Fibroblast of pulmonary artery (primary cell): Measurements from ENCODE around the gene POGZ.

Experiments
- DNase-seq: peaks from one replicate; pipeline ENCODE4 v3.0.0-alpha.2; 2010; ENCODE audit warnings: low read depth
- H3K4me3 ChIP-seq: replicated peaks from 2 replicates; pipeline ENCODE4 v1.5.1; 2011; ENCODE audit warnings: low read depth, mild to moderate bottlenecking, control low read depth, low read length, moderate library complexity
- TF ChIP-seq, protein P1 (sequence below): IDR thresholded peaks from 2 replicates; pipeline ENCODE4 v1.5.1; 2011; ENCODE audit warnings: mild to moderate bottlenecking, control low read depth, low read length, inconsistent platforms; ENCODE audit errors: missing control alignments

The POGZ gene

DNA sequence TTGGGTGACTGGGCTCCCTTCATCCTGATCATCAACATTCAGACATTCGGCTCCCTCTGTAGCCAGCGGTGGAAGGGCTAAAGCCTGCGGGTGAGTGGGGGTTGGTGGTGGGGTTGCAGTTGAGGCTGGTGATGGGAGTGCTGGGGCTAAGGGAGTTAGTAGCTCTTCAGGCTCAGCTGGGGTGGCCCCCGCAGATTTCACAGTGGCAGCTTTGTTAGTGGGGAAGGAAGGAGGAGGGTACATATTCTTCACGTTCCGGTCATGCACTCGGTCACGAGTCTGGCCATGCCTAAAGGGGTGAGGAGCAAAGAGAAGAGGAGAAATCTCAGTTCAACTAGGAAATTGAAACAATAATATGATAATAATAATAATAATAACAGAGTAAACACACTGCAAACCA is 53.1 kb downstream of the POGZ start:
- no peak for DNase-seq
- no peak overlapping the region for H3K4me3 ChIP-seq
- TF ChIP-seq, protein P1, sequence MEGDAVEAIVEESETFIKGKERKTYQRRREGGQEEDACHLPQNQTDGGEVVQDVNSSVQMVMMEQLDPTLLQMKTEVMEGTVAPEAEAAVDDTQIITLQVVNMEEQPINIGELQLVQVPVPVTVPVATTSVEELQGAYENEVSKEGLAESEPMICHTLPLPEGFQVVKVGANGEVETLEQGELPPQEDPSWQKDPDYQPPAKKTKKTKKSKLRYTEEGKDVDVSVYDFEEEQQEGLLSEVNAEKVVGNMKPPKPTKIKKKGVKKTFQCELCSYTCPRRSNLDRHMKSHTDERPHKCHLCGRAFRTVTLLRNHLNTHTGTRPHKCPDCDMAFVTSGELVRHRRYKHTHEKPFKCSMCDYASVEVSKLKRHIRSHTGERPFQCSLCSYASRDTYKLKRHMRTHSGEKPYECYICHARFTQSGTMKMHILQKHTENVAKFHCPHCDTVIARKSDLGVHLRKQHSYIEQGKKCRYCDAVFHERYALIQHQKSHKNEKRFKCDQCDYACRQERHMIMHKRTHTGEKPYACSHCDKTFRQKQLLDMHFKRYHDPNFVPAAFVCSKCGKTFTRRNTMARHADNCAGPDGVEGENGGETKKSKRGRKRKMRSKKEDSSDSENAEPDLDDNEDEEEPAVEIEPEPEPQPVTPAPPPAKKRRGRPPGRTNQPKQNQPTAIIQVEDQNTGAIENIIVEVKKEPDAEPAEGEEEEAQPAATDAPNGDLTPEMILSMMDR, result no peak

DNA sequence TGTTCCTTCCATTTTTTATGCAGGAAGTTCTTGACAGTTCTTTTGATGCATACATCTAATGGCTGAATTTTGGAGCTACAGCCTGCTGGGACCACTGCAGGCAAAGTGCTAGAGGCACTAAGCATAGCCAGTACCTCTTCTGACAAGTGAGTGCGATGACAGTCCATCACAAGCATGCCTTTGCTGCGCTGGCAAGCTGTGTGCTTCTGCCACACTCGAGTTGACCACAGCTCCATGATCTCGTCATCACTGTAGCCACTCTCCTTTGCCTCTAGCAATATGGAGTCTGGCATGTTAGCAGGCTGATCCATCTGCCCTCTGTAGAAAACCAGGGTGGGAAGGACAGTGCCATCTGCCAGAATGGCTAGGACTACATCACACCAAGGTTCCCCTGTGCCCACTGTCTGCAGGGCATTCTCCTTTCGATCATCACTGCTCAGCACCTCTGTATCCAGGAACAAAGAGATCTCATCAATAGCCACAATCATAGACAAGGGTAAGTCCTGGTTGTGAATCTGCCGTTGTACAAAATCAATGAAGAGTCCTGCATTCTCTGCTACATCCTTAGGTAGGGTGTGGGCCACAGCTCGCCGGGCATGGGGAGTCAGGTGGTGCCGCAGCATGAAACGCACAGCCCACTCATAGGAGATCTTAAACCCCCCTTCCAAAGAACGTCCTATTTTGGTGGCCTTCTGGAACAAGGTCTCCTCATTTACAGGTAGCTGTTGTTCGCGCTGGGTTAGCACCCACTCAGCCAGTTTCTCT is 53.9 kb downstream of the POGZ start:
- no peak for DNase-seq
- TF ChIP-seq, protein P1, result no peak
- H3K4me3 ChIP-seq, result no peak overlapping the region

DNA sequence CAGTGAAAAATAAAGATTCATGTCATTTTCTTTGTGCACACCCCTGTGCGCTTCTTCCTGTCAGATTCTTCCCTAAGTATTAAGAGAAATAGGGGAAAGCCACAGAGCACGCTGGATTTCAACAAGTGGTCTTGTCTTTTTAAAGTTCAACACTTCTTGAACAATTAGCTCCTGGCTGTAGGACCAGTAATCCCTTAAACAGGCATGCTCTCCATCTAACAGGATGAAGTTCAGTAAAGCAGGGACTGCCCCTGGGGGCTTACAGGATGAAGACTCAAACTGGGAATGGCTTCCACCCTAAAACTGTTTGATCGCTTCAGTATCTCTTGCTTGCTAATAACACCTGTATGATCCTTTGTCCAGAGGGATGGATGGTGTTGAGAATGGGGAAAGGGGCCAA is 55.7 kb downstream of the POGZ start:
- TF ChIP-seq, protein P1, result no peak
- no peak for DNase-seq
- no peak overlapping the region for H3K4me3 ChIP-seq

DNA sequence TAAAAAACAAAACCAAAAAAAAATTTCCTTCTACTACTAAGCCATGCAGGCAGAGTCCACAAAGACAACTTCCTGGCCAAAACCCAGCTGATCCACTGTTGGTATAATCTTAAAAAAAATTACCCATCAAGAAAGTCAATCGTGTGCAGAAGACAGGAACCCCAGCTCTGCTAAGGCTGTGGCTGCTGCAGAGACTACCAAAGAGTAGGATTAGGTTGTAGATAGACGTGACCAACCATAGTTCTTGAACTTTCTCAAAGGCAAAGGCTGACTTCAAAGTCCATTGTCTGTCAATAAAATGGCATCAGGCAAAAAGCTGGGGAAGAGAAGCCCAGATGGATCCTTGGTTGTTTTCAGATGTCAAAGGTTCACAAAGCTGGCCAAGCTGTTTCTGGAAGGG is 56.5 kb downstream of the POGZ start:
- TF ChIP-seq, protein P1, result no peak
- no peak overlapping the region for H3K4me3 ChIP-seq
- DNase-seq, result no peak

DNA sequence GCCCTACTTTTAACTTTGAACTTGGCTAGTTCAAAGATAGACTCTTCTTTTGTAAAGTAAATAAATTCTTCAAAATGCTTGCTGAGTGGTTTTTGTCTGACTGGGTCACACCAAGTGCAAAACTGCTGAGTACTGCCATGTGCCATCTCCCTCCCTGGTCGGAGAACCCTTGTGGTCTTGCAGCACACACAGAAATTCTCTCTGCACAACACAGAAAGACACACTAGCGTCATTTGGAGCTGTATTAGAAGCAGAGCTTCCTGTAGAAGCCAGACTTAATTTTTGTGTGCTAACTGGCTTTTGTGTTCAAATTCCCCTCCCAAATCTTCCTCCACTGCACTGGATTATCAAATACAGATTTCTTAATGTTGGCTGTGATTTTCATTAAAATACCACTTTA is 57.4 kb downstream of the POGZ start:
- DNase-seq, result no peak
- TF ChIP-seq, protein P1, result no peak
- no peak overlapping the region for H3K4me3 ChIP-seq

DNA sequence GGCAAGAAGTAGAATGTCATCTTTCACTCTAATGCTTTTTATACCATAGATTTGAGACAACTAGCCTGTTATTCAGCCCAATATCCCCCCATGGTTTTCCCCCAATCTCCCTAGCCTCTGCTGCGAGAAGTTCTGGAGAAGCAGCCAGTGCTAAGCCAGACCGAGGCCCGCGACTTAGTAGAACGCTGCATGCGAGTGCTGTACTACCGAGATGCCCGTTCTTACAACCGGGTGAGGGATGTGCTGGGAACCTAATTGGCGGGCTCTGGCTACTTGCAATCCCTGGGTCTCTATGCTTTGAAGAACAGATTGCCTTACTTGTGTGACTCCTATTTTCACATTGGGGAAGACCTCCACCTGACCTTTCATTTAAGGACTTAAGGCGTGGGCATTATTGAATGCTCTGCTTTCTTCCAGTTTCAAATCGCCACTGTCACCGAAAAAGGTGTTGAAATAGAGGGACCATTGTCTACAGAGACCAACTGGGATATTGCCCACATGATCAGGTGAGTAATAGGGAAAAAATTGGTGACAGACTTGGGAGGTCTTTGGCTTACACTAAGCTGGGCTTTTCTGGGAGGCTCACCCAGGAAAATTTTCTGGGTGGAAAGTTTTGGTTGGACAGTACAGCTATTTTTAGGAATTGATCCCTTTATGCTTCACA is 58.0 kb downstream of the POGZ start:
- TF ChIP-seq, protein P1, result no peak
- peak; percentile 11 for DNase-seq

More for the DNA sequence above, 58.0 kb downstream of the POGZ start:
- H3K4me3 ChIP-seq, result no peak overlapping the region
